C4-2B (cell line): Measurements from ENCODE around the gene INSYN2B.

Experiments used
- H3K27ac ChIP-seq: fragments of 450-650 bp; 2 replicates; pipeline ENCODE4 v1.5.1; 2017
- ZFX ChIP-seq: fragments of 450-650 bp; IDR thresholded peaks from 2 replicates; pipeline ENCODE4 v1.6.1; 2017
- TF ChIP-seq, protein P1 (sequence below): fragments of 450-650 bp; conservative IDR thresholded peaks from 2 replicates; pipeline ENCODE4 v1.5.1; 2017; ENCODE audit warnings: mild to moderate bottlenecking

INSYN2B gene

DNA sequence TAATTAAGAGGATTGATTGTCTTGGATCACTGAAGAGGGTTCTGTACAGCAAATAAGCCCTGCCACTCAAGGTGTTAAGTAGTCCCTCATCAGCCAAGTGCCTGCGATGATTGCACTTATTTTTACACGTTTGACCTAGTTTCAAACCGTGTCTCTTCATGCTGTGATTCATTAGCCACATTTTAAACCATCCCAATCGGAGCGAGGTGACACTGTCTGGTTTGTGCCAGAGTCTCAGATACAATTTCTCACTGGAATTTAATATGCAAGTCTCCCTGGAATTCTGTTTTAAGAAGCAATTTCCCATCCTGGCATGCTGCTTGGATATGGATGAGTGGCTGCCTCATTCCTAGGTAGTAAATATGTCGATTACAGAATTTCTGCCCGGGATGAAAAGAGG lies 1.6 kb downstream of the INSYN2B start:
- H3K27ac ChIP-seq: no peak overlapping the region
- TF ChIP-seq, protein P1, sequence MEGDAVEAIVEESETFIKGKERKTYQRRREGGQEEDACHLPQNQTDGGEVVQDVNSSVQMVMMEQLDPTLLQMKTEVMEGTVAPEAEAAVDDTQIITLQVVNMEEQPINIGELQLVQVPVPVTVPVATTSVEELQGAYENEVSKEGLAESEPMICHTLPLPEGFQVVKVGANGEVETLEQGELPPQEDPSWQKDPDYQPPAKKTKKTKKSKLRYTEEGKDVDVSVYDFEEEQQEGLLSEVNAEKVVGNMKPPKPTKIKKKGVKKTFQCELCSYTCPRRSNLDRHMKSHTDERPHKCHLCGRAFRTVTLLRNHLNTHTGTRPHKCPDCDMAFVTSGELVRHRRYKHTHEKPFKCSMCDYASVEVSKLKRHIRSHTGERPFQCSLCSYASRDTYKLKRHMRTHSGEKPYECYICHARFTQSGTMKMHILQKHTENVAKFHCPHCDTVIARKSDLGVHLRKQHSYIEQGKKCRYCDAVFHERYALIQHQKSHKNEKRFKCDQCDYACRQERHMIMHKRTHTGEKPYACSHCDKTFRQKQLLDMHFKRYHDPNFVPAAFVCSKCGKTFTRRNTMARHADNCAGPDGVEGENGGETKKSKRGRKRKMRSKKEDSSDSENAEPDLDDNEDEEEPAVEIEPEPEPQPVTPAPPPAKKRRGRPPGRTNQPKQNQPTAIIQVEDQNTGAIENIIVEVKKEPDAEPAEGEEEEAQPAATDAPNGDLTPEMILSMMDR: no peak
- no peak for TF ChIP-seq ZFX

DNA sequence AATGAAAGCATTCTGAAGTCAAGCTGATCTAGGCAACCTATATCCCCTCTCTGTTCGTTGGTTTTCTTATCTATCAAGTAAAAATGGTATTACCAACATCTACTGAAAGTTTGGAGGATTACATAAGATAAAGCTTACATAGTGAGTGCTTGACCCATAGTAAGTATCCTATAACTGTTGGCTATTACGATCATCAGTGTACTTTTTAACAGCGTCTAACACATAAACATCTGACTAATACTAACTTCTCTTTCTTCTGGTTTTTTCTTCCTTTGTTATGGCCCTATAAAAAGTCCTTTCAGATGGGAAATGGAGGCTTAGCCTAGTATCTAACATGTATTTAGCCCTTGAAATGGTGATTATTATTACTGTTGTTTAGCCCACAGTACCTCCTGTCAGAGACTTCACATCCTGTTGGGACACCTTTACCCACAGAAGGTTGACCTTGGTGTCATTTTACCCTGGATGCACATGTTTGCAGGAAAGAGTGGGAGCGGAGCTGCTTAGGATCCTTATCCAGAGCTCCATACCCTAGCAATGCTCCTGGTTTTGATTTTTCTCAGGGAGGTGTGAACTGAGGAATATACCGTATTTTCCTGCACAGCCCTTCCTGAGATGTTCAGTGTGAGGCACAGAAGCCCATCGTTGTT lies 6.0 kb downstream of the INSYN2B start:
- TF ChIP-seq, protein P1: no peak
- TF ChIP-seq ZFX: no peak
- H3K27ac ChIP-seq: no peak overlapping the region

DNA sequence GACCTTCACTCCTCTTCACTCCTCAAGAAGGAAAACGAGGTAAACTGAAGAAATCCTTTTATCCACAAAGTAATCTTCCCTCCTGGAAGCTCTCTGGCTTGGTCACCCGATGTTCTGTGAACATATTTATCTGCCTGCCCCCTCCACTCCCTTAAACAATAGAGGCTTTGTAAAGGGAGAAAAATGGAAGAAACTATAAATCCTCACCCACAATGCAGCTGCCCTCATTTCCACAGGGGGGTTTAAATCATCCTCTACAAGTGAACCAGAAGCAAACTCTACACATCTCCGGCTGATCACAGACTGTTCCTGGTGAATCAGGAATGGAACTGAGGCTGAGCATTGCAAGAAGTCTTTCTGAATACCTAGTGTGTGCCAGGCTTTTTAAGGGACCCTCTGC lies 7.2 kb downstream of the INSYN2B start:
- no peak overlapping the region for H3K27ac ChIP-seq
- TF ChIP-seq, protein P1: no peak
- no peak for TF ChIP-seq ZFX

DNA sequence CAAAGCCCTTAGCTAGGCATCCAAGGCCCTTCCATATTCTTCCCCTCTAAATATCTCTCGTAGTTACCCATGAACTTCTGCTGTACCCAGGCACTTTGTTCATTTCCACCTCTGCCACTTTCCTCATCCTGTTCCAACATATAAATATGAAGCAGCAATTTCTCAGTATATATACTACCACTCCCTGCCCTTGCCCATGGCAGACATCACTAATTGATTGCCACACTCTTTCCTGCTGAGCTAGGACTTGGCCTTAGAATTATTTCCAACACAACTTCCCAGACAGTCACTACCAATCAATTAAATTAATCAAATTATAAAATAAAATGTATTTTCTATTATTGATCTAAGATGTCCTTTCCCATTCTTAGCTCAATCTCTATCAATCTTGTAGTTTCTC lies 8.5 kb downstream of the INSYN2B start:
- TF ChIP-seq ZFX: no peak
- no peak overlapping the region for H3K27ac ChIP-seq

DNA sequence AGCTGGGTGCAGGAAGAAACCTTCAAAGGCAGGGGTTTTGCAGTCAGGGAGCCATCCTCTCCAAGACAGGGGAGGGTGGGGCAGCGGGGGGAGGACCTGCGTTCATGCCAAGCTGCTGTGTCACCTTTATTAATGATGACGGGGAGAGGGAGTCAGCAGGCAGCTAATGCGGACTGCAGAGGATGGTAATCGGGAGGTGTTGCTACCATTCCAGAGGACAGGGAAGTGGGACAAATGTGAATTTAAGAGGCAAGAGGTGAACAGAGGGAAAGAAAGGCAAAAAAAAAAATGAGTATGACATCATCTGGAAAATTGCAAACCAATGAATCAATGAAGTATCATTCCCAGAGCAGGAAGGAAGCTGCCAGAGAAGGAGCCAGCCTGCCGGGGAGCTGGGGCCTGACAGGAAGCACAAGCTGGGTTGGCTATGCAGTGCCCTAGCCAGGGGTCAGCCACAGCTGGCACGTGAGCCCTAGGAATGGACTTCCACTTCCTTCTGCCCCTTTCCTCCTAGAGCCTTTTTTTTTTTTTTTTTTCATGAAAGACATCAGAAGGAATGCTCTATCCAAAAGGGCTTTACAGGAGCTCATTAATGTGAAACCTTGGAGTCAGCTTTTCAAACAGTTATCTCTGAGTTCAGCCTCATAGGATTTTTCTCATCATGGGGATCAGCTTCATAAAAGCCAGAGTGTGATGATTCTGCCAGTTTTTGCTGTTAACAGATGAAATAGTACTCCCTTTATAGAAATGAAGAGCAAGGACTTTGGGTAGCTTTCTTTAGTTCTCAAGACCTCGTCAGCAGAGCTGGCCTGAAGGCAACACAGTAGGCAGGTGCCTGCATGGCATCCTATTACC lies 9.2 kb downstream of the INSYN2B start:
- H3K27ac ChIP-seq: no peak overlapping the region
- no peak for TF ChIP-seq ZFX
- TF ChIP-seq, protein P1: no peak

DNA sequence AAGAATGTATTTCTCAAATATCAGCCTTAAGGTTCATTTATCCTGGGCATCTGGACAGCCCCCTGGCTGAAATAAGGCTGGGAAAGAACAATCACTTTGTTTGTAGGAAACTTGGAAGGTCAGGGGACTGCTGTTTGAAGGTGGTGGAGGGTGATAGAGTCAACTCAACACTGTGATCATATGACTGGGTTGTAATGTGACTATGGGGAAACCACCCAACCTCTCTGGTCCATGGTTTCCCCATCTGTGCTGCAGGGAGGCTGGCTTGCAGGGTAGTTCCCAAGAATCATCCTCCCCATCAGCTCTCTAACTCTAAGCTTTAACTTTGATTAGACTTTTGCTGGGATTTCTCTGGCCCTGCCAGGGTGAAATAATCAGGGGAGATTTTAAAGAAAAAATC lies 10.0 kb downstream of the INSYN2B start:
- TF ChIP-seq ZFX: no peak
- TF ChIP-seq, protein P1: no peak
- H3K27ac ChIP-seq: no peak overlapping the region

DNA sequence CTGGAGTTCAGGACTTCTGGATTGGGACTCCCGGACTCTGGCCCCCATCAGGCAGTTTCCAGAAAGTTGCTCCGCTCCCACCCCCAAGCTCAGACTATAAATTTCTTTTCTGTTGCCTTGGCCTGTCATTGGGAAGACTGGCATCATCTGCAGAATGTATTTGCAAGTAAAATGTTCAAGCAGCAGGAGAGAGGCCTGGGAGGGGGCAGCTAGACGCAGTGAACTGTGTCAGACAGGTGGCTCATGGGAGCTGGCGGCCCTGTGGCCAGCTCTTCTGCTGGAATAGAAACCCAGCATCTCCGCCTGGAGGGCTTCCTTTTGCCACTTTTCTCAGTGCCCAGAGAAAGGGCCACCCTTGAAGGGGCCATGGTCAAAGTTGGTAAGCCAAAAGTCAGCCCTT lies 16.0 kb downstream of the INSYN2B start:
- TF ChIP-seq, protein P1: no peak
- no peak for TF ChIP-seq ZFX
- no peak overlapping the region for H3K27ac ChIP-seq

DNA sequence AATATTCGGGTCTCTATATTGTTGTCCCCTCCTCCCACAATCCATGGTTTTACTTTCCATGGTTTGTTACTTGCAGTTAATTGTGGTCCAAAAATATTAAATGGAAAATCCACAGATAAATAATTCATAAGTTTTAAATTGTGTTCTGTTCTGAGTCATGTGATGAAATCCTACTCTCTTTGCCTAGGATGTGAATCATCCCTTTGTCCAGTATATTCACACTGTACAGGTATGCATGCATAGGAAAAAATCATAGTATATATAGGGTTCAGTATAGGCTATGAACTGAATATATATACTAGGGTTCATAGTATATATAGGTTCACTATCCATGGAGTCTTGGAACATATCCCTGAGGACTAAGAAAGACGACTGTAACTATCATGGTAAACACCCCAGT lies 19.6 kb downstream of the INSYN2B start:
- no peak overlapping the region for H3K27ac ChIP-seq
- TF ChIP-seq, protein P1: no peak
- TF ChIP-seq ZFX: no peak
